A549 (cell line): ENCODE results near the gene DNAH11.

Source experiments
- CTCF ChIP-seq: fragments of >200 bp; sonication (Bioruptor Twin); formaldehyde crosslinking; IDR thresholded peaks from 3 replicates; pipeline ENCODE4 v1.5.1; 2016
- EP300 ChIP-seq, 2 experiments: fragments of >200 bp; sonication (Bioruptor Twin); formaldehyde crosslinking; IDR thresholded peaks; 2 replicates in 1 of 2; 3 replicates in 1 of 2; pipeline ENCODE4 v1.6.1; 2016 to 2017
- ESRRA ChIP-seq: fragments of 150-350 bp; IDR thresholded peaks from 2 replicates; pipeline ENCODE4 v1.6.1; 2014; ENCODE audit warnings: mild to moderate bottlenecking, low read length, borderline replicate concordance
- PBX3 ChIP-seq: IDR thresholded peaks from 2 replicates; pipeline ENCODE4 v1.6.1; 2012
- RCOR1 ChIP-seq: fragments of 150-350 bp; IDR thresholded peaks from 2 replicates; pipeline ENCODE4 v1.6.1; 2014; ENCODE audit warnings: antibody characterized with exemption, low read length, low read depth

DNA sequence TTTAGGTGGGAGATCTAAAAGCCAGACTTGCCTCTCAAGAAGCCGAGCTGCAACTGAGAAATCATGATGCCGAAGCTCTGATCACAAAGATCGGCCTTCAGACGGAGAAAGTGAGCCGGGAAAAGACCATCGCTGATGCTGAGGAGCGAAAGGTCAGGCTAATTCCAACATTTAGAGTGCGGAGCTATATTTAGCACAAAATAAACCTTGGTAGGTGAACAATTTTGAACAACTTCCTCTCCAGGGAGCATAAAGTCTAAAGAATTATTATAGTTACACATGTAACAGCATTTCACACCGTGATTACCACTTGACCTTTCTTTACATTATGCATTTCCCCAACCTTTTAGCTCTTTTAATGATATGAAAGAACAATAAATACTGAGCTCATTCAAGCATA, 236.1 kb downstream of the DNAH11 start:
- TF ChIP-seq CTCF (no peak), EP300 (IDR thresholded peaks at IDR 0.05) (no peak), PBX3 (no peak), ESRRA (no peak), RCOR1 (no peak)
